Stomach (tissue), 4 donors: Measurements from ENCODE around the gene STIM1.
A peak's percentile ranks its signal among the peaks of the same experiment; 100 is the strongest.

Experiments
- CTCF ChIP-seq, 7 experiments: fragments of 450-650 bp in 4 of 7; fragments of 200-600 bp in 3 of 7; sonication (generic) in 3 of 7; IDR thresholded peaks; one replicate each; pipeline ENCODE4 v1.5.1; 2016 to 2019; ENCODE audit warnings: antibody characterized with exemption in 7 of 7, control low read depth in 2 of 7, mild to moderate bottlenecking in 1 of 7
- POLR2A ChIP-seq, 4 donors: fragments of 450-650 bp; IDR thresholded peaks; one replicate each; pipeline ENCODE4 v1.6.1; 2016; ENCODE audit warnings: antibody characterized with exemption in 4 of 4, control low read depth in 2 of 4, mild to moderate bottlenecking in 1 of 4, moderate library complexity in 1 of 4
- POLR2AphosphoS5 ChIP-seq, 3 donors: sonication (generic); formaldehyde crosslinking; IDR thresholded peaks; one replicate each; pipeline ENCODE4 v1.6.1; 2016; ENCODE audit warnings: antibody characterized with exemption in 3 of 3

GRCh38 chr11:3905080-3905953 is 49.9 kb downstream of the STIM1 start:
- no peak for TF ChIP-seq CTCF (IDR thresholded peaks at IDR 0.05)
- TF ChIP-seq POLR2A (IDR thresholded peaks at IDR 0.05) = no peak
- peak in 1 of 3 donors; percentile 18 for TF ChIP-seq POLR2AphosphoS5 (IDR thresholded peaks at IDR 0.05)
